H1 (cell line): ENCODE measurements around the gene SPAST. TPM values are rescaled to one million over a fixed set of nuclear protein-coding genes. Genes with fewer than 3 reads are reported as not detected.
A peak's percentile ranks its signal among the peaks of the same experiment; 100 is the strongest.
"Not testable (repeated sequence)": the region's sequence is repeated elsewhere in the genome, so short reads cannot be mapped to it uniquely, and the experiment has no call there.

ENCODE experiments used
- CTCF ChIA-PET: fragments of 300-600 bp; sonication (Branson Sonifier 250); formaldehyde crosslinking; loops from one replicate; lab custom pipeline; 2021; ENCODE audit not compliant: partially characterized antibody; lab: Charles Lee
- POLR2A ChIA-PET: fragments of 300-600 bp; sonication (Branson Sonifier 250); formaldehyde crosslinking; loops from one replicate; lab custom pipeline; 2021; ENCODE audit warnings: inconsistent platforms; ENCODE audit not compliant: partially characterized antibody; lab: Charles Lee
- DNase-seq, 2 experiments: peaks; one replicate each; pipeline versions ENCODE4 v3.0.0 to v3.0.0-alpha.2; 2010 to 2022; ENCODE audit warnings: low spot score in 2 of 2, low read depth in 1 of 2, mixed read lengths in 1 of 2
- FAIRE-seq: peaks from 2 replicates; lab custom pipeline; 2011; peaks lifted over from hg19 to GRCh38; lab: Jason Lieb, UNC
- H2AFZ ChIP-seq: 2 replicates; pipeline ENCODE4 v1.8.1; 2012; ENCODE audit warnings: low read length, inconsistent platforms
- H2AK5ac ChIP-seq: 2 replicates; pipeline ENCODE4 v1.6.1; 2013; ENCODE audit warnings: low read depth, low read length
- H2BK120ac ChIP-seq: replicated peaks from 2 replicates; pipeline ENCODE3; 2013; ENCODE audit warnings: low read depth, low read length, inconsistent platforms
- H2BK12ac ChIP-seq: 2 replicates; pipeline ENCODE4 v1.6.1; 2013; ENCODE audit warnings: low read depth, low read length
- H2BK15ac ChIP-seq: 2 replicates; pipeline ENCODE4 v1.6.1; 2013; ENCODE audit warnings: low read length
- H2BK20ac ChIP-seq: 2 replicates; pipeline ENCODE4 v1.6.1; 2013; ENCODE audit warnings: low read length
- H2BK5ac ChIP-seq: 2 replicates; pipeline ENCODE4 v1.6.1; 2013; ENCODE audit warnings: low read depth, low read length
- H3K14ac ChIP-seq: 2 replicates; pipeline ENCODE4 v1.6.1; 2013; ENCODE audit warnings: inconsistent platforms; ENCODE audit not compliant: insufficient read length
- H3K18ac ChIP-seq: 2 replicates; pipeline ENCODE4 v1.6.1; 2013; ENCODE audit warnings: low read length; ENCODE audit errors: extremely low read depth
- H3K23ac ChIP-seq: 2 replicates; pipeline ENCODE4 v1.6.1; 2013; ENCODE audit warnings: inconsistent platforms; ENCODE audit not compliant: insufficient read length
- H3K23me2 ChIP-seq: 2 replicates; pipeline ENCODE4 v1.6.1; 2013; ENCODE audit warnings: low read depth, low read length
- H3K27ac ChIP-seq: 2 replicates; pipeline ENCODE4 v1.6.1; 2011; ENCODE audit warnings: low read depth, low read length, inconsistent platforms
- H3K27me3 ChIP-seq, 4 experiments: replicated peaks in 1 of 4; 1 replicate in 1 of 4; 2 replicates in 3 of 4; pipeline versions ENCODE4 v1.6.1 to v1.8.1; 2011 to 2013; ENCODE audit warnings: low read length in 3 of 4, mild to moderate bottlenecking in 3 of 4, inconsistent platforms in 2 of 4, mixed read lengths in 2 of 4, moderate library complexity in 1 of 4; ENCODE audit not compliant: control insufficient read depth in 3 of 4, insufficient read depth in 3 of 4; ENCODE audit errors: extremely low read depth in 1 of 4
- H3K36me3 ChIP-seq, 4 experiments: 2 replicates each; pipeline versions ENCODE4 v1.6.1 to v1.8.1; 2011 to 2013; ENCODE audit warnings: mild to moderate bottlenecking in 4 of 4, low read length in 3 of 4, moderate library complexity in 2 of 4, control low read depth in 1 of 4, inconsistent platforms in 1 of 4; ENCODE audit not compliant: insufficient read depth in 4 of 4, control insufficient read depth in 2 of 4
- H3K4ac ChIP-seq: replicated peaks from 2 replicates; pipeline ENCODE3; 2013; ENCODE audit warnings: low read length, low read depth, mixed read lengths, inconsistent platforms; ENCODE audit not compliant: insufficient read length
- H3K4me1 ChIP-seq, 4 experiments: replicated peaks in 1 of 4; 1 replicate in 1 of 4; 2 replicates in 3 of 4; pipeline versions ENCODE4 v1.6.1 to v1.8.1; 2011 to 2013; ENCODE audit warnings: low read length in 3 of 4, inconsistent platforms in 2 of 4, mixed read lengths in 1 of 4; ENCODE audit not compliant: insufficient read depth in 4 of 4, control insufficient read depth in 3 of 4
- H3K4me2 ChIP-seq, 2 experiments: 2 replicates each; pipeline versions ENCODE4 v1.6.1 to v1.8.1; 2011 to 2013; ENCODE audit warnings: low read depth in 2 of 2, low read length in 2 of 2, control low read depth in 1 of 2, inconsistent platforms in 1 of 2, mild to moderate bottlenecking in 1 of 2; ENCODE audit not compliant: insufficient read depth in 1 of 2
- H3K4me3 ChIP-seq, 4 experiments: fragments of 200-600, 300-600 bp in 1 of 4; sonication (generic), shearing (Covaris generic), sonication (Bioruptor Twin) in 1 of 4; 2 replicates each; pipeline versions ENCODE4 v1.5.1 to v1.8.1; 2011 to 2016; ENCODE audit warnings: low read length in 4 of 4, low read depth in 3 of 4, control low read depth in 2 of 4, inconsistent platforms in 2 of 4, mild to moderate bottlenecking in 2 of 4, mixed read lengths in 1 of 4, moderate library complexity in 1 of 4; ENCODE audit not compliant: insufficient read depth in 2 of 4; ENCODE audit errors: extremely low read depth in 1 of 4
- H3K56ac ChIP-seq: replicated peaks from 2 replicates; pipeline ENCODE3; 2013; ENCODE audit warnings: low read depth, mild to moderate bottlenecking, mixed read lengths, low read length, inconsistent platforms; ENCODE audit not compliant: insufficient read length
- H3K79me1 ChIP-seq: 2 replicates; pipeline ENCODE4 v1.6.1; 2013; ENCODE audit warnings: low read depth, low read length, control low read depth
- H3K79me2 ChIP-seq, 2 experiments: 2 replicates each; pipeline versions ENCODE4 v1.6.1 to v1.8.1; 2012 to 2013; ENCODE audit warnings: low read length in 2 of 2, mild to moderate bottlenecking in 2 of 2, inconsistent platforms in 1 of 2; ENCODE audit not compliant: insufficient read depth in 2 of 2, control insufficient read depth in 1 of 2
- H3K9ac ChIP-seq, 4 experiments: replicated peaks in 1 of 4; 1 replicate in 1 of 4; 2 replicates in 3 of 4; pipeline versions ENCODE4 v1.6.1 to v1.8.1; 2011 to 2013; ENCODE audit warnings: low read depth in 3 of 4, low read length in 3 of 4, control low read depth in 2 of 4, mild to moderate bottlenecking in 2 of 4, moderate library complexity in 2 of 4, inconsistent platforms in 1 of 4; ENCODE audit errors: extremely low read depth in 1 of 4
- H3K9me3 ChIP-seq, 2 experiments: 2 replicates each; pipeline versions ENCODE4 v1.6.1 to v1.8.1; 2012 to 2013; ENCODE audit warnings: mild to moderate bottlenecking in 2 of 2, moderate library complexity in 2 of 2, control low read depth in 1 of 2, inconsistent platforms in 1 of 2, low read depth in 1 of 2, low read length in 1 of 2, mixed read lengths in 1 of 2; ENCODE audit not compliant: insufficient read depth in 2 of 2
- H4K20me1 ChIP-seq, 2 experiments: replicated peaks in 1 of 2; 2 replicates each; pipeline versions ENCODE3 to v1.8.1; 2011 to 2013; ENCODE audit warnings: inconsistent platforms in 2 of 2, low read length in 2 of 2, mild to moderate bottlenecking in 1 of 2; ENCODE audit not compliant: insufficient read depth in 2 of 2, control insufficient read depth in 1 of 2
- H4K5ac ChIP-seq: 2 replicates; pipeline ENCODE4 v1.6.1; 2013; ENCODE audit warnings: low read length, low read depth, mixed read lengths, inconsistent platforms; ENCODE audit not compliant: insufficient read length
- H4K8ac ChIP-seq: 2 replicates; pipeline ENCODE4 v1.8.0; 2013; ENCODE audit warnings: mild to moderate bottlenecking, moderate library complexity, low read length, inconsistent platforms; ENCODE audit not compliant: insufficient read depth; ENCODE audit errors: extremely low read depth
- H4K91ac ChIP-seq: replicated peaks from 2 replicates; pipeline ENCODE3; 2013; ENCODE audit warnings: low read length, mixed read lengths, inconsistent platforms; ENCODE audit not compliant: insufficient read length
- WGBS, 2 experiments: shearing (Covaris generic) in 1 of 2; methylation state at CpG; one replicate each; pipeline versions ENCODE4 v1.1.6 to v1.1.7; 2013 to 2015; ENCODE audit warnings: low lambda C conversion rate in 2 of 2, mixed read lengths in 2 of 2, inconsistent platforms in 1 of 2, low coverage in 1 of 2, missing lambda C conversion rate in 1 of 2; ENCODE audit not compliant: insufficient replicate concordance in 2 of 2, insufficient coverage in 1 of 2, insufficient read length in 1 of 2; ENCODE audit errors: extremely low coverage in 1 of 2, missing lambda C conversion rate in 1 of 2; 5-methylcytosine and 5-hydroxymethylcytosine counted together
- polyA plus RNA-seq, 7 experiments: library from polyadenylated mRNA; depleted of rRNA in 3 of 7; stranded (reverse) in 5 of 7; unstranded in 2 of 7; fragments of >200 nt in 5 of 7; fragments of 200-250 nt in 2 of 7; gene quantifications; 1 replicate in 5 of 7; 2 replicates in 1 of 7; 4 replicates in 1 of 7; pipeline versions ENCODE4 v1.2.1 to v1.2.3, GENCODE V29; 2011 to 2013; ENCODE audit warnings: missing spikeins in 2 of 7, mixed read lengths in 2 of 7
- total RNA-seq: library from RNA; stranded (reverse); fragmentation: NEBNext Ultra II Directional; extraction: Animal tissue kit (Norgen Biotek cat#: 25700); gene quantifications from 2 replicates; pipeline ENCODE4 v1.2.1, GENCODE V29; 2021

Gene SPAST
- total and polyA plus RNA-seq, 2 of the 8 experiments (the other 6 are each of a cell fraction or from before 2014, with no cell fraction given) = 4.4 to 36.0 TPM

DNA sequence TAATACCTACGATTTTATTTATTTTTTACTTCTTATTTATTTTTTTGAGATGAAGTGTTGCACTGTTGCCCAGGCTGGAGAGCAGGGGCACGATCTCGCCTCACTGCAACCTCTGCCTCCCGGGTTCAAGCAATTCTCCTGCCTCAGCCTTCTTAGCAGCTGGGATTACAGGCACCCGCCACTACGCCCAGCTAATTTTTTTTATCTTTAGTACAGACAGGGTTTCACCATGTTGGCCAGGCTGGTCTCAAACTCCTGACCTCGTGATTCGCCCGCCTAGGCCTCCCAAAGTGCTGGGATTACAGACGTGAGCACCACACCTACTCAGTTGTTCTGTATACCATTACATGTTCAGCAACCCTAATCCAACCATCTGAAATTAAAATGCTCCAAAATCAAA lies 100.9 kb downstream of the SPAST start:
- H3K79me1 ChIP-seq, H4K8ac ChIP-seq, FAIRE-seq, H2BK120ac ChIP-seq, H3K4ac ChIP-seq, H3K56ac ChIP-seq, H3K9me3 ChIP-seq, H2BK5ac ChIP-seq, H3K9ac ChIP-seq, H4K20me1 ChIP-seq, CTCF ChIA-PET, H2BK20ac ChIP-seq, H2AFZ ChIP-seq, H2AK5ac ChIP-seq, H2BK15ac ChIP-seq, H3K27ac ChIP-seq, H2BK12ac ChIP-seq, H3K18ac ChIP-seq, DNase-seq, H4K91ac ChIP-seq, H3K4me1 ChIP-seq, H3K36me3 ChIP-seq, H3K27me3 ChIP-seq, H4K5ac ChIP-seq, H3K23ac ChIP-seq, H3K14ac ChIP-seq, H3K23me2 ChIP-seq: not testable (repeated sequence)
- Histone ChIP-seq H3K79me2 (peaks cover 0 to 31% of the 10 kb centered on the region in 2 experiments; a peak in 2 of 4 replicates), H3K4me3 (peak overlapping the region in 2 of 4 experiments; percentile 74 to 96; a peak in 3 of 8 replicates), H3K4me2 (peak overlapping the region; percentile 20 to 63)
- WGBS, 2 experiments = 85% methylated on average over 10 of the region's 10 CpGs; no CpG with 5 or more reads in 1 of the 2 experiments
- POLR2A ChIA-PET = interaction anchor here (2.0 kb wide), 1 partner anchor 12 kb away, joined by 8 read pairs; no protein-coding TSS in a partner anchor

DNA sequence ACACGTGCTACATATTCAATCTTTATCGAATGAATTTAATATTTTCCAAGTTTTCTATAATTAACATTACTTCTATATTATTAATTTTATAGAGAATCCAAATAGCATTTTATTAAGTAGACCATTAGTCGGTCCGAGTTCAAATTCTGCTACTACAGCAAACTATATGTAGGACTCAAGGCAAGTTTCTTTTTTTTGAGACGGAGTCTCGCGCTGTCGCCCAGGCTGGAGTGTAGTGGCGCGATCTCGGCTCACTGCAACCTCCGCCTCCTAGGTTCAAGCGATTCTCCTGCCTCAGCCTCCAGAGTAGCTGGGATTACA lies 101.6 kb downstream of the SPAST start:
- H3K36me3 ChIP-seq, H2AK5ac ChIP-seq, H4K8ac ChIP-seq, H3K23ac ChIP-seq, H3K4ac ChIP-seq, H2AFZ ChIP-seq, H2BK5ac ChIP-seq, H3K56ac ChIP-seq, H3K14ac ChIP-seq, H3K9me3 ChIP-seq, H3K23me2 ChIP-seq, H2BK20ac ChIP-seq, H3K27ac ChIP-seq, H3K4me1 ChIP-seq, H4K5ac ChIP-seq, H3K79me1 ChIP-seq, H4K20me1 ChIP-seq, H3K27me3 ChIP-seq, H2BK15ac ChIP-seq, H3K18ac ChIP-seq, FAIRE-seq, DNase-seq, H2BK12ac ChIP-seq, H2BK120ac ChIP-seq, H4K91ac ChIP-seq: not testable (repeated sequence)
- H3K79me2 ChIP-seq = peaks cover 0 to 31% of the 10 kb centered on the region in 2 experiments; a peak in 2 of 4 replicates
- ChIA-PET CTCF (interaction anchor here (1.3 kb wide), 1 partner anchor 210 kb away, joined by 3 read pairs; no protein-coding TSS in a partner anchor), POLR2A (interaction anchor here (0.9 to 2.0 kb wide), 9 partner anchors 8 to 191 kb away, joined by 3 to 11 read pairs (median 7); partner anchors contain the start of gene DPY30)
- peak overlapping the region; percentile 20 to 63 for H3K4me2 ChIP-seq
- H3K4me3 ChIP-seq = peak overlapping the region; percentile 74 to 98 (median 94)
- peak overlapping the region in 2 of 4 experiments; percentile 60 to 80; a peak in 4 of 7 replicates for H3K9ac ChIP-seq
- 10% methylated on average over 13 of the region's 13 CpGs; no CpG with 5 or more reads in 1 of the 2 experiments for WGBS, 2 experiments
